HG03097 (cell line): ENCODE results near the gene NCL.
A peak's percentile ranks its signal among the peaks of the same experiment; 100 is the strongest.
"Not testable (repeated sequence)": the region's sequence is repeated elsewhere in the genome, so short reads cannot be mapped to it uniquely, and the experiment has no call there.

Experiments used
- ATAC-seq: cut with Tn5 transposase; IDR thresholded peaks from one replicate; pipeline ENCODE4 v1.9.1; 2021; ENCODE audit not compliant: unreplicated experiment, low FRiP score

The NCL gene

GRCh38 chr2:231470246-231470900 is 6.1 kb upstream of the NCL start:
- ATAC-seq, result no peak

GRCh38 chr2:231469583-231469950 is 5.3 kb upstream of the NCL start:
- ATAC-seq, result no peak

- ATAC-seq, result no peak
Observed at GRCh38 chr2:231467613-231468530, 3.6 kb upstream of the NCL start.

- ATAC-seq, result no peak
Observed at GRCh38 chr2:231467016-231467545, 2.8 kb upstream of the NCL start.

- peak; percentile 11 for ATAC-seq
Observed at GRCh38 chr2:231464576-231465540, 574 bp upstream of the NCL start.

GRCh38 chr2:231462729-231463465 is 1.4 kb downstream of the NCL start:
- no peak for ATAC-seq

- no peak for ATAC-seq
Observed at GRCh38 chr2:231461516-231461971, 2.7 kb downstream of the NCL start.

GRCh38 chr2:231460841-231461240 is 3.4 kb downstream of the NCL start:
- not testable (repeated sequence) for ATAC-seq

GRCh38 chr2:231460073-231460835 is 4.0 kb downstream of the NCL start:
- no peak for ATAC-seq

- ATAC-seq, result no peak
Observed at GRCh38 chr2:231458368-231458767, 5.9 kb downstream of the NCL start.

- no peak for ATAC-seq
Observed at GRCh38 chr2:231457101-231457500, 7.2 kb downstream of the NCL start.

GRCh38 chr2:231456295-231457004 is 7.8 kb downstream of the NCL start:
- no peak for ATAC-seq

- no peak for ATAC-seq
Observed at GRCh38 chr2:231455890-231456289, 8.4 kb downstream of the NCL start.

GRCh38 chr2:231455222-231455621 is 9.1 kb downstream of the NCL start:
- no peak for ATAC-seq

- no peak for ATAC-seq
Observed at GRCh38 chr2:231454361-231454791, 9.9 kb downstream of the NCL start.

- no peak for ATAC-seq
Observed at GRCh38 chr2:231452799-231453508, 11.3 kb downstream of the NCL start.

GRCh38 chr2:231450548-231450989 is 13.7 kb downstream of the NCL start:
- no peak for ATAC-seq
